Subcutaneous adipose tissue (tissue), 4 donors: ENCODE measurements around the gene GALNT12. TPM values are rescaled to one million over a fixed set of nuclear protein-coding genes. Genes with fewer than 3 reads are reported as not detected.

Experiments
- total RNA-seq, 4 donors: library from RNA; depleted of rRNA; stranded (reverse); fragments of >200 nt; gene quantifications; one replicate each; pipeline ENCODE4 v1.1.0, GENCODE V29; 2016
- TF ChIP-seq, protein P1 (sequence below): fragments of 450-650 bp; IDR thresholded peaks from one replicate; pipeline ENCODE4 v1.5.1; 2016; ENCODE audit warnings: low read depth, mild to moderate bottlenecking, control low read depth, antibody characterized with exemption, moderate library complexity

The GALNT12 gene
- total RNA-seq, 4 donors from 2014 or later, result 1.9 to 8.5 (median 3.7) TPM

DNA sequence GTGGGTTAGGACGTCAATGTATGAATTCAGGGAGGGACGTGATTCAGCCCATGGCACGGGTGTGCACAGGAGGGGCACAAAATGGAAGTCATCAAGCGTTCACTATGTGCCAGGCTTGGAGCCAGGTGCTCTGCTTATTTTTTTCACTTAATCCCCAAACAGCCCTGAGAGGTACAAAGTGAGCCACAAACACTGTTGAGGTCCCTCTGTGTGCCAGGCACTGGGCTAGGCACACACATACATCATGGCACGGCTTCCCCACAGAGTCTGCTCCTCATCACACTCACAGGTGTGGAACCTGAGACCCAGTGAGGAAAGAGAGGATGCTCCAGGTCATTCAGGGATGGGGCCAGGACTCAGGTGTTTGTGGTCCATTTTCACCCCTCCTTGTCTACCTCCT lies 68.1 kb downstream of the GALNT12 start:
- TF ChIP-seq, protein P1, sequence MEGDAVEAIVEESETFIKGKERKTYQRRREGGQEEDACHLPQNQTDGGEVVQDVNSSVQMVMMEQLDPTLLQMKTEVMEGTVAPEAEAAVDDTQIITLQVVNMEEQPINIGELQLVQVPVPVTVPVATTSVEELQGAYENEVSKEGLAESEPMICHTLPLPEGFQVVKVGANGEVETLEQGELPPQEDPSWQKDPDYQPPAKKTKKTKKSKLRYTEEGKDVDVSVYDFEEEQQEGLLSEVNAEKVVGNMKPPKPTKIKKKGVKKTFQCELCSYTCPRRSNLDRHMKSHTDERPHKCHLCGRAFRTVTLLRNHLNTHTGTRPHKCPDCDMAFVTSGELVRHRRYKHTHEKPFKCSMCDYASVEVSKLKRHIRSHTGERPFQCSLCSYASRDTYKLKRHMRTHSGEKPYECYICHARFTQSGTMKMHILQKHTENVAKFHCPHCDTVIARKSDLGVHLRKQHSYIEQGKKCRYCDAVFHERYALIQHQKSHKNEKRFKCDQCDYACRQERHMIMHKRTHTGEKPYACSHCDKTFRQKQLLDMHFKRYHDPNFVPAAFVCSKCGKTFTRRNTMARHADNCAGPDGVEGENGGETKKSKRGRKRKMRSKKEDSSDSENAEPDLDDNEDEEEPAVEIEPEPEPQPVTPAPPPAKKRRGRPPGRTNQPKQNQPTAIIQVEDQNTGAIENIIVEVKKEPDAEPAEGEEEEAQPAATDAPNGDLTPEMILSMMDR, result no peak

DNA sequence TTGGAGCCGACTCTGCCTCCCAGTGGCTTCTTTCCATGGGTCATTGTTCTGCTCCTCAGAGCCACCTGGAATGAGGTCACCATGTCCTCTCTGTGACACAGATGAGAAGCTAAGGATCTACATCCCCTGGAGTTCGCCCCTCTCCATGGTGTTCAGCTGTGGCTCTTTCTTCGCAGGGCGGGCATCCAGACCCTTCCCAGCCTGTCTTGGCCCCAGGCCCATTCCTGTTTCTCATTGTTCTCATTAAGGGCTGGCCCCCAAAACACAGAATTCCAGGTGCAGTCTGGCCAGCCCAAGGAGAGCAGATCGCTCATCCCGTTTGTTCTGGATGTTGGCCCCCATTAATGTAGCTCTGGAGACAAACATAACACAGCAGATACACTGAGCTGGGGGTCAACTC lies 69.8 kb downstream of the GALNT12 start:
- TF ChIP-seq, protein P1, result no peak

DNA sequence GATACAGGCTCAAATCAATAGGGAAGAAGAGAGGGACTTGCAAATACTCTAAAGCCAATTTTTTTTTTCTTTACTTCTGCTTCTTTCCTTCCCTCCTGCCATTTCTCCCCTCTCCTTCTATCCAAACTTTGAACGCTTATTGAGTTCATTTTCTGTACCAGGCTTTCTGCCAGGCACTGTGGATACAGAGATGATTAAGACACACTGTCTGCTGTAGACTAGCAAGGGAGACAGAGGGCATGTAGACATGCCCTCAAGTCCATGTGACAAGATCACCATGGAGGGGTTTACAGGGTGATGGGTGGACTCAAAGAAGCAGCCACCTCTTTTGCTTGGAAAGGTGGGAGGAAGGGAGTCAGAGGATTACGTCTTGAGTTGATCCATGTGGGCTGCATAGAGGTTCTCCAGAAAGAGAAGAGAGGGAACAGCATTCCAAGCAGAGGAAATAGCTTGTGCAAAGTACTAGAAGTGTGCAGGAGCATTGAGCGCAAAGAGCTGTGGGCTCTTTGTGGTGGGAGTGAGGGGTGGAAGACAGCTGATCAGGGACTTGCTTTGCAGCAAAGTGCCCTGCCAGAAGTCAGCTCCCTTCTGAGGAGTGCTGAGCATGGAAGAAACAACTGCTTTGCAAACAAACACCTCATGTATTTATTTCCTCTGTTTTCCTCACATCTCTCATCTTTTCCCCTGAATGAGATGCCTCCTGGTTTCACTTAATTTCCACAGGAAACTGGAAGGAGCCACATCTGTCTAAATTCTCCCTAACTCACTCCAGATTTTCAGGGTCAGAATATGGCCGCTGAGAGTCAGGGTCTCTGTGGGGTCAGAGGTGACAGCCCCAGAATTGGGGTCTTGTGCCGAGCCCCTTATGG lies 71.9 kb downstream of the GALNT12 start:
- TF ChIP-seq, protein P1, result no peak

DNA sequence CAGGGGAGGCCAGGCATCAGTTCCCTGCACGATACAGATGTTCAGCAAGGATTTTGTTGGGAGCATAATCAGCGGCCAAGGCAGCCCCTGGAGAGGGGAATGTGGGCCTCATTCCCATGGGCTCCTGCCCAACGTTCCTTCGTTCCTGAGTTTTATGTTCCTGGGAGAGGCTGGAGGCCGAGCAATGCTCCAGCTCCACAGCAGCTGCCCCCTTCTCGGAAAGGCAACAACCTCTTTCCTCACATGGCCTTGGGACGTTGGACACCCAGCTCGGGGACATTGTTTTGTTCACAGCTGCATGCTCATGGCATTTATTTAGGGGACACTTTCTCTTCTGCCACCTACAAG lies 72.5 kb downstream of the GALNT12 start:
- TF ChIP-seq, protein P1, result no peak

DNA sequence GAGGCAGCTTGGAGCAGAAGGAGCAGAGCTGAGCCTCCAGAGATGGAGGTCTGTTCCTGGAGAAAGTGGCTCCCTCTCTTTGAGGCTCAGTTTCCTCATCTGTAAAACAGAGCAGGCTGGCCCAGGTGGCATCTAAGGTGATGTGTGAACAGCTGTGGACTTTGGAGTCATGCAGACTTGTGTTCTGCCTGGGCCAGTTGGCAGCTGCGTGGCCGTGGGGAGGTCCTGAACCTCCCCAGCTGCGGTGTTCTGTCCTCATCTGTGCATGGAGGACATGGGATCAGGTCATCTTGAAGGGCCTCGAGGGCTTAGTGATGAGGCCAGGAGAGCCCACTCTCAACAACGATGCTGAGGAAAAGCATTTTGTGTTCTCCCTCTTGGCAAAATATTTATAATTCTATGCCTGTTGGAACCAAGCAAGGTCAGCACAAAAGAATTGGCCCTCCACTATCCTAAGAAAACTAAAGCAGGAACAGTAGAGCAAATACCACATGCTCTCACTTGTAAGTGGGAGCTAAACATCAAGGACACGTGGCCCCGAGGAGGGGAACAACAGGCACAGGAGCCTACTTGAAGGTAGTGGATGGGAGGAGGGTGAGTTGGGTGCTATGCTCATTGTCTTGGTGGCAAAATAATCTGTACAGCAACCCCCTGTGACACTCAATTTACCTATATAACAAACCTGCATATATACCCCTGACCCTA lies 73.0 kb downstream of the GALNT12 start:
- TF ChIP-seq, protein P1, result no peak

DNA sequence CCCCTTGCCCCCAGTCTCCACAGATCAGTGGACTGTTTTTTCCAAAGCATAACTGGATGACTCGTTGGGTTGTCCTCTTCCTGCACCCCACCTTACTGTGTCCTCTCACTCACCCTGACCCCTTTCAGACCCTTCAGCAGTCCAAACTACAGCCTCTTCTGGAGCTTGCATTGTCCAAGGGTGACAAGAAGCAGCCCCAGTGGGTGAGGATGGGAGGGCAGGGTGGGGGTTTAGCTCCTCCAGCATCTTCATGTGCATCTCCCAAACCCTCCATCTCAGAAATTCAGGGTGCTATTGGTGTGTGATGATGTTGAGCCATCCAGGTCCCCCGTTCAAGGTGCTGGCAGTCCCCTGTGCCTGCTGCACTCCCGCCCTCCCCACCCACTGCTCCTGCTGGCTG lies 73.9 kb downstream of the GALNT12 start:
- TF ChIP-seq, protein P1, result no peak

DNA sequence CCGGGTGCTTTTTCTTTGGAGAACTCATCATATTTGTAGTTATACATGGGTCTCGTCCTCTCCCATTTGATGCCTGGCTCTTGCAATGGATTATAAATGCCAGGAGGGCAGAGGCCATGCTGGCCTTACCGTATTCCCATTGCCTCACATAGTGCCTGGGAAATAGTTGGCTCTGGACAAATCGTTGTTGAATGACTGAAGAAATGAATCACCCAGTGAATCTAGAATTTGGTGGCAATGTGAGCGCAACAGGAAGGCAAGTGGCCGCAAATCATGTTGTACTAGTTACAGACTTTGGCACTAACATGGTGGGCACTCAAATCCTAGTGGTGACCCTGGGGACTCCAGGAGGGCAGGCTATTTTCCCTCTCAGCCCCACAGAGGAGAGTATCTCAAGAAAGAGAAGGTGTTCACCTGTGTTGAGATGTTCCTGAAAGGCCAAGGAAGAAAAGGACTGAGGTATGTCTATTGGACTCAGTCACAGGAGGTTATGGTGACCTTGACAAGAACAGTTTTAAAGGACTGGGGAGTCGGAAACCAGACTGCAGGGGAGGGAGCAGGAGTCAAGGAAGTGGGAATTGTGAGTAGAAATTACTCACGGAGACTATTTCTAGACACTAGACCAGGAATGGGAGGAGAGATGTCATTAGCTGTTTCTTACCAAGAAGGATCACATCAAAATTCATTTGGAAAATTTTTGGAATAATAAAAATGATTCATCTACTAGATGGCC lies 74.5 kb downstream of the GALNT12 start:
- TF ChIP-seq, protein P1, result no peak
